HUES48 (cell line): ENCODE measurements around the gene KDM4C.

Source experiments
- H3K27ac ChIP-seq: one replicate; pipeline ENCODE4 v1.7.0; 2013; ENCODE audit warnings: low read depth, low read length, inconsistent platforms
- H3K27me3 ChIP-seq: 2 replicates; pipeline ENCODE4 v1.6.1; 2013; ENCODE audit warnings: mild to moderate bottlenecking, low read length; ENCODE audit not compliant: control insufficient read depth, insufficient read depth
- H3K36me3 ChIP-seq: 2 replicates; pipeline ENCODE4 v1.6.1; 2013; ENCODE audit warnings: low read length; ENCODE audit not compliant: control insufficient read depth, insufficient read depth
- H3K4me1 ChIP-seq: 2 replicates; pipeline ENCODE4 v1.6.1; 2013; ENCODE audit warnings: mild to moderate bottlenecking, low read length; ENCODE audit not compliant: control insufficient read depth, insufficient read depth
- H3K4me3 ChIP-seq: 2 replicates; pipeline ENCODE4 v1.5.1; 2013; ENCODE audit warnings: mild to moderate bottlenecking, low read depth, low read length
- H3K9ac ChIP-seq: 2 replicates; pipeline ENCODE4 v1.6.1; 2013; ENCODE audit warnings: mild to moderate bottlenecking, low read depth, low read length, moderate library complexity
- H3K9me3 ChIP-seq: 2 replicates; pipeline ENCODE4 v1.6.1; 2013; ENCODE audit warnings: low read length; ENCODE audit not compliant: control insufficient read depth, insufficient read depth

The KDM4C gene

GRCh38 chr9:6902423-6902822, 144.7 kb downstream of the KDM4C start:
- Histone ChIP-seq H3K9ac (no peak overlapping the region), H3K4me1 (peaks cover 22% of the 10 kb centered on the region), H3K4me3 (no peak overlapping the region)

DNA sequence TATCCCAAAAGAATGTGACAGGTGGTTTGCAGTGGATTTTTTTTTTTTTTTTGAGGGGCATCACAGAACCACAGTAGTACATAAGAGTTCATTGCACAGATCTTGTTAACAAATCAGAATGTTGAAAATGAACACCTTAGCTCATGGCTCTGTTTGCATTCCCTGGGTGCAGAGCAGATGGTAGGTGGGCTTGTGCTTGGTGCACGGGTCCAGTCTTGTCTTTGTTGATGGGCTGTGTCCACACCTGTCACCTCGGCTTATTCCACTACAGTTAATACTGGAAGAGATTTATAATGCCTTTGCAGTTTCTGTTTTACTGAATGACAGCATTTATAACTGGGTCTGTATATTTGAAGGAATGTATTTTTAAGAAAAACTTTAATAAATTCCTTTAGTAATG, 146.6 kb downstream of the KDM4C start:
- no peak overlapping the region for H3K4me3 ChIP-seq
- no peaks in the 10 kb centered on the region for H3K9me3 ChIP-seq
- no peak overlapping the region for H3K9ac ChIP-seq
- H3K27me3 ChIP-seq = no peaks in the 10 kb centered on the region
- peaks cover 30% of the 10 kb centered on the region for H3K4me1 ChIP-seq
- H3K36me3 ChIP-seq = no peaks in the 10 kb centered on the region
- no peak overlapping the region for H3K27ac ChIP-seq

More at GRCh38 chr9:6902423-6902822, 144.7 kb downstream of the KDM4C start:
- Histone ChIP-seq H3K27me3 (no peaks in the 10 kb centered on the region), H3K9me3 (no peaks in the 10 kb centered on the region), H3K36me3 (no peaks in the 10 kb centered on the region), H3K27ac (no peak overlapping the region)

GRCh38 chr9:6905850-6906375, 148.1 kb downstream of the KDM4C start:
- Histone ChIP-seq H3K9ac (no peak overlapping the region), H3K4me3 (no peak overlapping the region), H3K9me3 (no peaks in the 10 kb centered on the region), H3K4me1 (peaks cover 30% of the 10 kb centered on the region), H3K36me3 (no peaks in the 10 kb centered on the region), H3K27ac (no peak overlapping the region), H3K27me3 (no peaks in the 10 kb centered on the region)

DNA sequence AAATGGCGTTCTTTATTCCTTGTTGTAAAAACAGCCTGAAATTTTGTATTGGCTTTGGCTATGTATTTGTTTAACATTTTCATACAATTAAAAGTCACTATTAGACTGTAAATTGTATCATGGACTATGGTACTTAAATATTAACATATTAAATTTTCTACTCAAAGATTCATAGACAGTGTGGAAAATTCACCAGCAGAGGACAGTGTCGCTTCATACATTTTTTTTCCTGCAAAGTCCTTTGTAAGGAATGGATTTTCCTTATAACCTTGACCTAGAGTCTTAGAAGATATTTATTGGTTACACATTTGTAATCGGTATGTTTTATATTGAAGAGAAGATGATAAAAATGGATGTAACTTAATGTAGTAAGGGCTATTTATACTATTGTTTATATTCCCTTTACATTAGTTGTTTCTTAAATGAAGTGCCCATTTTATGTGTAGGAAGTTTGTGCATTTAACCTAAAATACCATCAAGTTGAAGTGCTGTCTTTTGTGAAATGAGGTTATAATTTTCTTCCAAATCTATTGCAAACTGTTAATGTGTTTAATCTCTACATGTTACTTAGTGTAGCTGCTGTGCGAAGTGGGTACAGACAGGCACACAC, 150.1 kb downstream of the KDM4C start:
- H3K4me1 ChIP-seq = peaks cover 17% of the 10 kb centered on the region
- no peak overlapping the region for H3K4me3 ChIP-seq
- no peaks in the 10 kb centered on the region for H3K36me3 ChIP-seq
- H3K9me3 ChIP-seq = no peaks in the 10 kb centered on the region
- H3K27ac ChIP-seq = no peak overlapping the region
- no peaks in the 10 kb centered on the region for H3K27me3 ChIP-seq
- no peak overlapping the region for H3K9ac ChIP-seq

GRCh38 chr9:6909181-6909580, 151.4 kb downstream of the KDM4C start:
- Histone ChIP-seq H3K4me3 (no peak overlapping the region), H3K4me1 (peaks cover 18% of the 10 kb centered on the region), H3K27ac (no peak overlapping the region), H3K27me3 (no peaks in the 10 kb centered on the region), H3K9ac (no peak overlapping the region), H3K36me3 (no peaks in the 10 kb centered on the region), H3K9me3 (no peaks in the 10 kb centered on the region)

- Histone ChIP-seq H3K9me3 (no peaks in the 10 kb centered on the region), H3K9ac (no peak overlapping the region), H3K36me3 (no peaks in the 10 kb centered on the region), H3K27me3 (no peaks in the 10 kb centered on the region), H3K4me3 (no peak overlapping the region), H3K4me1 (peaks cover 25% of the 10 kb centered on the region), H3K27ac (no peak overlapping the region)
Measured at GRCh38 chr9:6910032-6910431, 152.3 kb downstream of the KDM4C start.

DNA sequence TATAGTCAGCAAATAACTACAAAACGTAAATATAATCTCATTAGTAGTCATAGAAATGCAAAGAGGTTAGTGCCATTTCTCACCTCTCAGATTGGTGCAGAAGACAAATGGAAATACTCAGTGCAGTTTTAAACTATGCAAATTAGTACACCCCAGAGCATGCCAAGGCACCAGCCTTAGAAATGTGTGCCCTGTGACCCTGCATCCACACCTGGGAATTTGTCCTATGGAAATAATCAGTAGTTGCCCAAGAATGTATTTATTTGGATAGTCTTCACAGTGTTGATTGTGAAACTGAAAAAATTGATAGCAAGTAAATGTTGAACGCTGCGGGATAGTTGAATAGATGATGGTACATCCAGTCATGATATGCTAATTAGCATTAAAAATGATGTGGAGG, 152.7 kb downstream of the KDM4C start:
- Histone ChIP-seq H3K36me3 (no peaks in the 10 kb centered on the region), H3K4me1 (peaks cover 30% of the 10 kb centered on the region), H3K9me3 (no peaks in the 10 kb centered on the region), H3K27me3 (no peaks in the 10 kb centered on the region), H3K9ac (no peak overlapping the region), H3K27ac (no peak overlapping the region), H3K4me3 (no peak overlapping the region)

GRCh38 chr9:6911901-6912638, 154.3 kb downstream of the KDM4C start:
- H3K27ac ChIP-seq = no peak overlapping the region

GRCh38 chr9:6915635-6916034, 157.9 kb downstream of the KDM4C start:
- no peak overlapping the region for H3K9ac ChIP-seq
- H3K4me1 ChIP-seq = peaks cover 14% of the 10 kb centered on the region
- no peaks in the 10 kb centered on the region for H3K36me3 ChIP-seq
- no peaks in the 10 kb centered on the region for H3K9me3 ChIP-seq
- H3K27me3 ChIP-seq = no peaks in the 10 kb centered on the region
- H3K4me3 ChIP-seq = no peak overlapping the region
- no peak overlapping the region for H3K27ac ChIP-seq

More at GRCh38 chr9:6911901-6912638, 154.3 kb downstream of the KDM4C start:
- no peaks in the 10 kb centered on the region for H3K9me3 ChIP-seq
- no peaks in the 10 kb centered on the region for H3K36me3 ChIP-seq
- no peak overlapping the region for H3K4me3 ChIP-seq
- H3K27me3 ChIP-seq = no peaks in the 10 kb centered on the region
- H3K9ac ChIP-seq = no peak overlapping the region
- H3K4me1 ChIP-seq = peaks cover 26% of the 10 kb centered on the region

DNA sequence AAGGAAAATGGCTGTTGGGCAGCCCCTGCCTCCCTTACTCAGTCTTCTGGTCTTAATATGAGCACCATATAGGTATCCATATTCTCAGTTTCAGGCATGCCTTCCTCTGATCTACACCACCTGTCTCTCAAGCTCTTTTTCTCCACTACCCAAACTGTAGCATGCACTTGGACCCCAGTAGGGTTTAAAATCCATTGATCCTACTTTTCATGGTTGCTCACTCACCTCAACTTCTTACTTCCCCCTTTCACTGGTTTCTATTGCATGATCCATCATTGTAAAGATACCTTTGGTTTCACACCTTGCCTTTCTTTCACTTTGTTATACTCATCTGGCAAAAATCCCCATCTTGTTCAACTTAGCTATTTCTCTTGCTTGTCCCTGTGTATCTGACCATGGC, 159.4 kb downstream of the KDM4C start:
- peaks cover 14% of the 10 kb centered on the region for H3K4me1 ChIP-seq

DNA sequence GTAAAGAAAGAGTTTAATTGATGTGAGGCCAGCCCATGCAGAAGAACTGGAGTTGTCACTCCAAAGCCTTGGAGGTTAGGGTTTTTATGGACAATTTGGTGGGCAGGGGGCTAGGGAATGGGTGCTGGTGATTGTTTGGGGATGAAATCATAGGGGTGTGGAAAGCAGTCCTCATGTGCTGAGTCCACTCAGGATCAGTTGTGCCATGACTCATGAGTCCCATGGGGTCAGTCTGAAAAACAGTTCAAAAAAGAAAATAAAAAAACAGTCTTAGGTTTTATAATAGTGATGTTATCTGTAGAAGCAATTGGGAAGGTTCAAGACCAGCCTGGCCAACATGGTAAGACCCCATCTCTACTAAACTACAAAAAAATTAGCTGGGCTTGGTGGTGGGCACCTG, 162.3 kb downstream of the KDM4C start:
- peaks cover 6% of the 10 kb centered on the region for H3K4me1 ChIP-seq
- H3K4me3 ChIP-seq = no peak overlapping the region
- H3K36me3 ChIP-seq = no peaks in the 10 kb centered on the region; the same call in 1 of the 2 replicates
- H3K9me3 ChIP-seq = no peaks in the 10 kb centered on the region
- no peak overlapping the region for H3K9ac ChIP-seq
- H3K27ac ChIP-seq = no peak overlapping the region
- H3K27me3 ChIP-seq = no peaks in the 10 kb centered on the region

More for the DNA sequence above, 159.4 kb downstream of the KDM4C start:
- H3K36me3 ChIP-seq = no peaks in the 10 kb centered on the region; the same call in 1 of the 2 replicates
- no peaks in the 10 kb centered on the region for H3K9me3 ChIP-seq
- H3K27ac ChIP-seq = no peak overlapping the region
- no peak overlapping the region for H3K9ac ChIP-seq
- H3K4me3 ChIP-seq = no peak overlapping the region
- H3K27me3 ChIP-seq = no peaks in the 10 kb centered on the region
